Adrenal gland (tissue), 5 donors: ENCODE data around the gene BCL2L13.

ENCODE experiments used
- CTCF ChIP-seq, 6 experiments: fragments of 450-650 bp in 4 of 6; fragments of 200-600 bp in 2 of 6; sonication (generic) in 1 of 6; IDR thresholded peaks; 1 replicate in 5 of 6; 2 replicates in 1 of 6; pipeline versions ENCODE4 v1.5.1 to v1.8.0; 2016 to 2021; ENCODE audit warnings: antibody characterized with exemption in 6 of 6, mild to moderate bottlenecking in 2 of 6, moderate library complexity in 1 of 6
- POLR2A ChIP-seq, 2 donors: fragments of 450-650 bp; IDR thresholded peaks; one replicate each; pipeline ENCODE4 v1.6.1; 2017; ENCODE audit warnings: antibody characterized with exemption in 2 of 2, mild to moderate bottlenecking in 2 of 2, moderate library complexity in 1 of 2
- donor health status: DM: no; HTN: no; CAD: no.

- TF ChIP-seq CTCF (IDR thresholded peaks at IDR 0.05): no peak
- TF ChIP-seq POLR2A (IDR thresholded peaks at IDR 0.05): no peak
These were observed 26.0 kb downstream of the BCL2L13 start for GRCh38 chr22:17664414-17665055.
